Neural crest cell (in vitro differentiated cells): ENCODE results near the gene EPN2. TPM values are rescaled to one million over a fixed set of nuclear protein-coding genes. Genes with fewer than 3 reads are reported as not detected.

Source experiments
- DNase-seq: peaks from one replicate; pipeline ENCODE4 v3.0.0; 2021; ENCODE audit warnings: low read depth, mixed read lengths, low spot score
- H3K27ac Mint-ChIP-seq: one replicate; pipeline ENCODE4 v1.8.0; 2021; ENCODE audit warnings: mild to moderate bottlenecking, mixed read lengths; ENCODE audit not compliant: unreplicated experiment
- H3K27me3 Mint-ChIP-seq: 2 replicates; pipeline ENCODE4 v1.8.0; 2021; ENCODE audit warnings: low read depth, mild to moderate bottlenecking, mixed read lengths
- H3K36me3 Mint-ChIP-seq: 2 replicates; pipeline ENCODE4 v1.8.0; 2021; ENCODE audit warnings: low read depth, mild to moderate bottlenecking, mixed read lengths
- H3K4me1 Mint-ChIP-seq: 2 replicates; pipeline ENCODE4 v1.8.0; 2021; ENCODE audit warnings: mixed read lengths
- H3K4me3 Mint-ChIP-seq: one replicate; pipeline ENCODE4 v1.8.0; 2021; ENCODE audit warnings: mild to moderate bottlenecking, mixed read lengths
- H3K9me3 Mint-ChIP-seq: 2 replicates; pipeline ENCODE4 v1.8.0; 2021; ENCODE audit warnings: mixed read lengths
- total RNA-seq: library from RNA; stranded (reverse); gene quantifications from 2 replicates; pipeline ENCODE4 v1.2.1, GENCODE V29; 2021
- TF ChIP-seq, protein P1 (sequence below): fragments of 200-600 bp; sonication (generic); conservative IDR thresholded peaks from 2 replicates; pipeline ENCODE4 v1.5.0; 2021; ENCODE audit warnings: antibody characterized with exemption, mild to moderate bottlenecking

Gene EPN2
- total RNA-seq, 1 donor from 2014 or later: 45.5 TPM

DNA sequence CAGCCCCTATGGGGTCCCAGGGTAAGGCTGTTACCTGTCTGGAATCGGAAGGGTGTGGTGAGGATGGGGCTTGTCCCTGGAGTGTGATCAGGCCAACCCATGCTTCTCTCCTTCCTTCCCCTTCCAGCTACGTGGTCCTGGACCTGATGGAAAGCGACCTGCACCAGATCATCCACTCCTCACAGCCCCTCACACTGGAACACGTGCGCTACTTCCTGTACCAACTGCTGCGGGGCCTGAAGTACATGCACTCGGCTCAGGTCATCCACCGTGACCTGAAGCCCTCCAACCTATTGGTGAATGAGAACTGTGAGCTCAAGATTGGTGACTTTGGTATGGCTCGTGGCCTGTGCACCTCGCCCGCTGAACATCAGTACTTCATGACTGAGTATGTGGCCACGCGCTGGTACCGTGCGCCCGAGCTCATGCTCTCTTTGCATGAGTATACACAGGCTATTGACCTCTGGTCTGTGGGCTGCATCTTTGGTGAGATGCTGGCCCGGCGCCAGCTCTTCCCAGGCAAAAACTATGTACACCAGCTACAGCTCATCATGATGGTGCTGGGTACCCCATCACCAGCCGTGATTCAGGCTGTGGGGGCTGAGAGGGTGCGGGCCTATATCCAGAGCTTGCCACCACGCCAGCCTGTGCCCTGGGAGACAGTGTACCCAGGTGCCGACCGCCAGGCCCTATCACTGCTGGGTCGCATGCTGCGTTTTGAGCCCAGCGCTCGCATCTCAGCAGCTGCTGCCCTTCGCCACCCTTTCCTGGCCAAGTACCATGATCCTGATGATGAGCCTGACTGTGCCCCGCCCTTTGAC is 143.5 kb downstream of the EPN2 start:
- no peak overlapping the region for H3K27ac Mint-ChIP-seq
- H3K4me3 Mint-ChIP-seq: peak overlapping the region; percentile 67
- no peak for DNase-seq
- no peaks in the 10 kb centered on the region for H3K9me3 Mint-ChIP-seq
- TF ChIP-seq, protein P1, sequence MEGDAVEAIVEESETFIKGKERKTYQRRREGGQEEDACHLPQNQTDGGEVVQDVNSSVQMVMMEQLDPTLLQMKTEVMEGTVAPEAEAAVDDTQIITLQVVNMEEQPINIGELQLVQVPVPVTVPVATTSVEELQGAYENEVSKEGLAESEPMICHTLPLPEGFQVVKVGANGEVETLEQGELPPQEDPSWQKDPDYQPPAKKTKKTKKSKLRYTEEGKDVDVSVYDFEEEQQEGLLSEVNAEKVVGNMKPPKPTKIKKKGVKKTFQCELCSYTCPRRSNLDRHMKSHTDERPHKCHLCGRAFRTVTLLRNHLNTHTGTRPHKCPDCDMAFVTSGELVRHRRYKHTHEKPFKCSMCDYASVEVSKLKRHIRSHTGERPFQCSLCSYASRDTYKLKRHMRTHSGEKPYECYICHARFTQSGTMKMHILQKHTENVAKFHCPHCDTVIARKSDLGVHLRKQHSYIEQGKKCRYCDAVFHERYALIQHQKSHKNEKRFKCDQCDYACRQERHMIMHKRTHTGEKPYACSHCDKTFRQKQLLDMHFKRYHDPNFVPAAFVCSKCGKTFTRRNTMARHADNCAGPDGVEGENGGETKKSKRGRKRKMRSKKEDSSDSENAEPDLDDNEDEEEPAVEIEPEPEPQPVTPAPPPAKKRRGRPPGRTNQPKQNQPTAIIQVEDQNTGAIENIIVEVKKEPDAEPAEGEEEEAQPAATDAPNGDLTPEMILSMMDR: no peak
- H3K36me3 Mint-ChIP-seq: peaks cover 9% of the 10 kb centered on the region
- H3K4me1 Mint-ChIP-seq: peaks cover 25% of the 10 kb centered on the region
- H3K27me3 Mint-ChIP-seq: no peaks in the 10 kb centered on the region

DNA sequence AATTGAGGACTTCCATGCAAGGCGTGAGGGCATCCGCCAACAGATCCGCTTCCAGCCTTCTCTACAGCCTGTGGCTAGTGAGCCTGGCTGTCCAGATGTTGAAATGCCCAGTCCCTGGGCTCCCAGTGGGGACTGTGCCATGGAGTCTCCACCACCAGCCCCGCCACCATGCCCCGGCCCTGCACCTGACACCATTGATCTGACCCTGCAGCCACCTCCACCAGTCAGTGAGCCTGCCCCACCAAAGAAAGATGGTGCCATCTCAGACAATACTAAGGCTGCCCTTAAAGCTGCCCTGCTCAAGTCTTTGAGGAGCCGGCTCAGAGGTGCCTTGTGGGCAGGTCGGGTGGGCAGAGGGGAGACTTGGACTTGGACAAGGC is 144.2 kb downstream of the EPN2 start:
- TF ChIP-seq, protein P1: no peak
- Mint-ChIP-seq H3K4me1 (peaks cover 23% of the 10 kb centered on the region), H3K9me3 (no peaks in the 10 kb centered on the region), H3K4me3 (peak overlapping the region; percentile 67), H3K36me3 (peaks cover 9% of the 10 kb centered on the region), H3K27me3 (no peaks in the 10 kb centered on the region), H3K27ac (no peak overlapping the region)
- no peak for DNase-seq

DNA sequence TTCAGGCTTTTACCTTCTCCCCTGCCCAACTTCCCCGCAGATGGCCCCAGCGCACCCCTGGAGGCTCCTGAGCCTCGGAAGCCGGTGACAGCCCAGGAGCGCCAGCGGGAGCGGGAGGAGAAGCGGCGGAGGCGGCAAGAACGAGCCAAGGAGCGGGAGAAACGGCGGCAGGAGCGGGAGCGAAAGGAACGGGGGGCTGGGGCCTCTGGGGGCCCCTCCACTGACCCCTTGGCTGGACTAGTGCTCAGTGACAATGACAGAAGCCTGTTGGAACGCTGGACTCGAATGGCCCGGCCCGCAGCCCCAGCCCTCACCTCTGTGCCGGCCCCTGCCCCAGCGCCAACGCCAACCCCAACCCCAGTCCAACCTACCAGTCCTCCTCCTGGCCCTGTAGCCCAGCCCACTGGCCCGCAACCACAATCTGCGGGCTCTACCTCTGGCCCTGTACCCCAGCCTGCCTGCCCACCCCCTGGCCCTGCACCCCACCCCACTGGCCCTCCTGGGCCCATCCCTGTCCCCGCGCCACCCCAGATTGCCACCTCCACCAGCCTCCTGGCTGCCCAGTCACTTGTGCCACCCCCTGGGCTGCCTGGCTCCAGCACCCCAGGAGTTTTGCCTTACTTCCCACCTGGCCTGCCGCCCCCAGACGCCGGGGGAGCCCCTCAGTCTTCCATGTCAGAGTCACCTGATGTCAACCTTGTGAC is 144.7 kb downstream of the EPN2 start:
- Mint-ChIP-seq H3K9me3 (no peaks in the 10 kb centered on the region), H3K4me1 (peaks cover 23% of the 10 kb centered on the region), H3K36me3 (peaks cover 9% of the 10 kb centered on the region), H3K27ac (no peak overlapping the region), H3K4me3 (peak overlapping the region; percentile 15), H3K27me3 (no peaks in the 10 kb centered on the region)
- no peak for DNase-seq
- TF ChIP-seq, protein P1: no peak

DNA sequence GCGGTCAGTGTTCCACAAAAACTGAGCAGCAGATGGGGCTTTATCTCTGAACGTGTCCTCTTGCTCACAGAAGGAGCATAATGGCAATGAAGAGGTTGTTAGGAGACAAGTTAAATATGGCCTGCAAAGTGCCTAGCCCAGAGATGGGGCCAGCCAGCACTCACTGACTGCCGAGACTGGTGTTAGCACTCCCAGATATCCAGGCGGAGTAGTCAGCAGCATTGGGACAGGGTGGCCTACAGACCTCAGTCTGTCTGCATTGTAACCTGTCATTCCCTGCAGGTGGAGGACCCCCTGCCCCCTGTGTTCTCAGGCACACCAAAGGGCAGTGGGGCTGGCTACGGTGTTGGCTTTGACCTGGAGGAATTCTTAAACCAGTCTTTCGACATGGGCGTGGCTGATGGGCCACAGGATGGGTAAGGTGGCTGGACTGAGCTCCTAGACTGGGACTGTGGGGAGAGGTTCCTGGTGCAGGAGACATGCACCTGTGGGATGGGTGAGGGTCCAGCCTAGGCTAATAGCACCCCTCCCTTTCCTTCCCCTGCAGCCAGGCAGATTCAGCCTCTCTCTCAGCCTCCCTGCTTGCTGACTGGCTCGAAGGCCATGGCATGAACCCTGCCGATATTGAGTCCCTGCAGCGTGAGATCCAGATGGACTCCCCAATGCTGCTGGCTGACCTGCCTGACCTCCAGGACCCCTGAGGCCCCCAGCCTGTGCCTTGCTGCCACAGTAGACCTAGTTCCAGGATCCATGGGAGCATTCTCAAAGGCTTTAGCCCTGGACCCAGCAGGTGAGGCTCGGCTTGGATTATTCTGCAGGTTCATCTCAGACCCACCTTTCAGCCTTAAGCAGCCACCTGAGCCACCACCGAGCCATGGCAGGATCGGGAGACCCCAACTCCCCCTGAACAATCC is 145.6 kb downstream of the EPN2 start:
- H3K4me3 Mint-ChIP-seq: peak overlapping the region; percentile 15
- TF ChIP-seq, protein P1: no peak
- H3K4me1 Mint-ChIP-seq: peaks cover 26% of the 10 kb centered on the region
- no peaks in the 10 kb centered on the region for H3K27me3 Mint-ChIP-seq
- H3K9me3 Mint-ChIP-seq: no peaks in the 10 kb centered on the region
- peaks cover 9% of the 10 kb centered on the region for H3K36me3 Mint-ChIP-seq
- DNase-seq: no peak
- H3K27ac Mint-ChIP-seq: no peak overlapping the region
